ENCODE results near the gene GRIN2C. TPM values are rescaled to one million over a fixed set of nuclear protein-coding genes. Genes with fewer than 3 reads are reported as not detected.

Gene GRIN2C
- total and polyA plus RNA-seq, 4 donors: 0.01 to 0.03 (median 0.02) TPM; not detected in 1

DNA sequence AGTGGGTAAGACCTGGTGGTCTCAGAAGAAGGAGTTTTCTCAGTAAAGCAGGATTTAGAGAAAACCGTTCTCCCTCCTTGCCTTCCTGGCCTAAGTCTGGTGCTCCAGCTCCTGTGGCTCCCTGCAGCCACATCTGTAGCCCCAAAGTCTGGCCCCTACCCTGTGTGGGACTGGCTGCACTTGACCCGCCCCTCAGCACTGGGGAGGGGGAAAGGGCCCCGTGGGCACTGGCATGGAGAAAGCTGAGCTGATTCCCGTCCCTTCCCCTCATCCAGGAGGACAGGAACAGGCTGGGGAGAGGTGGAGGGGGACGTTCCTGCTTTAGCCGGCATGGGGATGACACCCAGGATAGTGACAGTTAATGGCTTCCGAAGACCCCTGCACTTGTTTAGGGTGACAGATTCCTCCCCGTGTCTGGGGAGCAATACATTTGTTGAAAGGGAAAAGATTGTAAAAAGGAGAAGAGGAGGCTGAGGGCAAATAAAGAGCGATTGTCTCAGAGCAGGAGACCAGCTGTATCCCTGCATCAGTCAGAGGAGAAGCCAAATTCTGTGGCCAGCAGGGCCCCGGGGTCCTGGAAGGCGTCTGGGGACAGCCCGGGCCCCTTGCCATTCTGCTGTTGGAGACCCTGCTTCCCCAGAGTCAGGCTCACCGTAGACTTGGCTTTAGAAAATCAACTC lies 37.9 kb downstream of the GRIN2C start:
- ATAC-seq (ENCODE audit: insufficient read depth, low FRiP score) (no peak), DNase-seq (peak in 2 of 3 donors; percentile 15 to 35)
- 85 to 96% methylated on average over 13 of the region's 13 CpGs for WGBS, 2 donors
- H3K36me3 ChIP-seq (ENCODE audit: control insufficient read depth in 4 of 4, insufficient read depth in 4 of 4, low read length in 4 of 4): peaks cover 0 to 32% (median under 1%) of the 10 kb centered on the region in 4 donors
- H3K9me3 ChIP-seq (ENCODE audit: control insufficient read depth in 4 of 4, insufficient read depth in 3 of 4, low read length in 3 of 4): peaks cover 0 to 2% (median 0%) of the 10 kb centered on the region in 4 donors
- no peak overlapping the region for H3K27ac ChIP-seq (ENCODE audit: low read depth in 1 of 2, low read length in 1 of 2)
- TF ChIP-seq, protein P1, sequence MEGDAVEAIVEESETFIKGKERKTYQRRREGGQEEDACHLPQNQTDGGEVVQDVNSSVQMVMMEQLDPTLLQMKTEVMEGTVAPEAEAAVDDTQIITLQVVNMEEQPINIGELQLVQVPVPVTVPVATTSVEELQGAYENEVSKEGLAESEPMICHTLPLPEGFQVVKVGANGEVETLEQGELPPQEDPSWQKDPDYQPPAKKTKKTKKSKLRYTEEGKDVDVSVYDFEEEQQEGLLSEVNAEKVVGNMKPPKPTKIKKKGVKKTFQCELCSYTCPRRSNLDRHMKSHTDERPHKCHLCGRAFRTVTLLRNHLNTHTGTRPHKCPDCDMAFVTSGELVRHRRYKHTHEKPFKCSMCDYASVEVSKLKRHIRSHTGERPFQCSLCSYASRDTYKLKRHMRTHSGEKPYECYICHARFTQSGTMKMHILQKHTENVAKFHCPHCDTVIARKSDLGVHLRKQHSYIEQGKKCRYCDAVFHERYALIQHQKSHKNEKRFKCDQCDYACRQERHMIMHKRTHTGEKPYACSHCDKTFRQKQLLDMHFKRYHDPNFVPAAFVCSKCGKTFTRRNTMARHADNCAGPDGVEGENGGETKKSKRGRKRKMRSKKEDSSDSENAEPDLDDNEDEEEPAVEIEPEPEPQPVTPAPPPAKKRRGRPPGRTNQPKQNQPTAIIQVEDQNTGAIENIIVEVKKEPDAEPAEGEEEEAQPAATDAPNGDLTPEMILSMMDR (IDR thresholded peaks at IDR 0.05; ENCODE audit: control extremely low read depth, extremely low read depth): no peak
- no peak overlapping the region for H3K4me3 ChIP-seq
- H3K27me3 ChIP-seq (ENCODE audit: control insufficient read depth in 3 of 3, insufficient read depth in 3 of 3, low read length in 2 of 3): no peaks in the 10 kb centered on the region
- H3K9ac ChIP-seq (ENCODE audit: insufficient read depth in 1 of 2, low read length in 2 of 2): no peak overlapping the region
- H3K4me1 ChIP-seq (ENCODE audit: control insufficient read depth in 5 of 5, insufficient read depth in 5 of 5, low read length in 5 of 5): peaks cover 0 to 27% (median 0%) of the 10 kb centered on the region in 5 donors

DNA sequence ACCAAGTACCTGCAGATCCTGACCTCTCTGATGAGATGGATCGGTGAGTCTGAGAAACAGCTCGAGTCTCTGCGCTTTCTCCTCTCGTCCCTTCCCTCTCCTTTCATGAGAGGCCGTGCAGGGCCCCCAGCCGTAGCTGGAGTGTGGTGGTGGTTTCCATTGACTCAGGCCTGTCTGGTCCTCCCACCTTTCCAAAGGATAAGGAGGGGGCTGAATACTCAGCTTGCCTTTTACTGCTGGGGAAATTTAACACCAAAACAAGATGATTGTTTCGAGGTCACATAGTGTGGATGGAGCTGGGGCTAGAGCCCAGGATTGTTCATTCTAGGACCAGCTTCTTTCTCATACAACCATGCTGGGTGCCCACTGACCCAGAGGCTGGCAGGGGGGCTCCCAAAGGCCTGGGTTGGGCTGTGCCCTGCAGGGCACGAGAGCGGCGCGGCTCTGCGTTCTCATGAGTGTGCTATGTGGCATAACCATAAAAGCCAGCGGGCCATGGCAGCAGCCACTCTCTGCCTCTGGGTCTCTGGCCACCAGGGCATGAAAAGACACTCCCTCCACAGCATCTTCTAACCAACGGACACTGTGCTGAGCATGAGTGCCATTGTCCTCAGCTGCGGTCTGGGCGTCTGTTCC lies 39.8 kb downstream of the GRIN2C start:
- DNase-seq: no peak
- Histone ChIP-seq H3K9me3 (ENCODE audit: control insufficient read depth in 4 of 4, insufficient read depth in 3 of 4, low read length in 3 of 4) (peaks cover 0 to 2% (median 0%) of the 10 kb centered on the region in 4 donors), H3K36me3 (ENCODE audit: control insufficient read depth in 4 of 4, insufficient read depth in 4 of 4, low read length in 4 of 4) (peaks cover 0 to 29% (median under 1%) of the 10 kb centered on the region in 4 donors), H3K9ac (ENCODE audit: insufficient read depth in 1 of 2, low read length in 2 of 2) (no peak overlapping the region), H3K4me3 (no peak overlapping the region), H3K27me3 (ENCODE audit: control insufficient read depth in 3 of 3, insufficient read depth in 3 of 3, low read length in 2 of 3) (no peaks in the 10 kb centered on the region), H3K27ac (ENCODE audit: low read depth in 1 of 2, low read length in 1 of 2) (no peak overlapping the region), H3K4me1 (ENCODE audit: control insufficient read depth in 5 of 5, insufficient read depth in 5 of 5, low read length in 5 of 5) (peaks cover 0 to 27% (median 0%) of the 10 kb centered on the region in 5 donors)
- no peak for ATAC-seq (ENCODE audit: insufficient read depth, low FRiP score)
- TF ChIP-seq, protein P1 (IDR thresholded peaks at IDR 0.05; ENCODE audit: control extremely low read depth, extremely low read depth): no peak
- 96 to 97% methylated on average over 16 of the region's 16 CpGs for WGBS, 2 donors

DNA sequence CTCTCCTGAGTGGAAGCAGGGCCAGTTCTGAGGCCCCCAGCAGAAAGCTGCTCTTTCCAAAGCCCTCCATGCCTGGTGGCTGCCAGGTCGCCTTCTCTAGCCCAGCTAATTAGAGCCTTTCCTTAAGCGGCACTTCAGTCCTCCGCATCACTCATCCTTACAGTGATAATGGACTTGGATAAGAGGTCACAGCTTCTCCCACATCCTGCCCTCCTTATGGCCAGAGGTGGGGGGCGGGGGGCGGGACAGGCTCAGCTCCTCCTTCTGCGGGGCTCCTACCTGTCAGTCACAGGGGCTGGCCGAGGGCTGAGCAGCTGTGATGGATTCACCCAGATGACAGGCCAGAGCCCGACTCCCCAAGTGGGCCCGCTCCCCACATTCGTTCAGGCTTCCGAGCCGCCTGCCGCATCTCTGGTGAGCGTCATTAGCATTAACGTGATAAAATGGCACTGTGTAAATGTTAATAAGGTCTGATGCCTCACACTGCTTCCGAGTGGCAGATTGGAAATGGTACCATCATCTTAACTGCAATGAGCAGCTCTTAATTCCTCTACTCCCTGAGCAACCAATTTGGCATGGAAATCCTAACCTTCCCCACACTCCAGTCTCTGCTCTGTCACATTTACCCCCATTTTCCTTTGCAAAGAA lies 41.3 kb downstream of the GRIN2C start:
- H3K27ac ChIP-seq (ENCODE audit: low read depth in 1 of 2, low read length in 1 of 2): no peak overlapping the region
- no peak overlapping the region for H3K4me3 ChIP-seq
- WGBS, 2 donors: 96 to 97% methylated on average over 16 of the region's 16 CpGs
- peaks cover 0 to 24% (median 0%) of the 10 kb centered on the region in 5 donors for H3K4me1 ChIP-seq (ENCODE audit: control insufficient read depth in 5 of 5, insufficient read depth in 5 of 5, low read length in 5 of 5)
- peaks cover 0 to 2% (median 0%) of the 10 kb centered on the region in 4 donors for H3K9me3 ChIP-seq (ENCODE audit: control insufficient read depth in 4 of 4, insufficient read depth in 3 of 4, low read length in 3 of 4)
- TF ChIP-seq, protein P1 (IDR thresholded peaks at IDR 0.05; ENCODE audit: control extremely low read depth, extremely low read depth): no peak
- H3K9ac ChIP-seq (ENCODE audit: insufficient read depth in 1 of 2, low read length in 2 of 2): no peak overlapping the region
- H3K27me3 ChIP-seq (ENCODE audit: control insufficient read depth in 3 of 3, insufficient read depth in 3 of 3, low read length in 2 of 3): no peaks in the 10 kb centered on the region
- ATAC-seq (ENCODE audit: insufficient read depth, low FRiP score) (no peak), DNase-seq (no peak)
- H3K36me3 ChIP-seq (ENCODE audit: control insufficient read depth in 4 of 4, insufficient read depth in 4 of 4, low read length in 4 of 4): peaks cover 0 to 24% (median under 1%) of the 10 kb centered on the region in 4 donors
